ENCODE results near the gene DDX54. TPM values are rescaled to one million over a fixed set of nuclear protein-coding genes. Genes with fewer than 3 reads are reported as not detected.

The DDX54 gene
- total and polyA plus RNA-seq, 2 of the 8 experiments (the other 6 are each of a cell fraction or from before 2014, with no cell fraction given), result 64.9 to 113 TPM

GRCh38 chr12:113151655-113152054 is 33.6 kb downstream of the DDX54 start:
- FAIRE-seq (no peak), DNase-seq (ENCODE audit: low read depth in 1 of 2, low spot score in 2 of 2) (no peak)
- WGBS, 2 experiments (ENCODE audit: extremely low coverage in 1 of 2, insufficient coverage in 1 of 2, insufficient read length in 1 of 2, insufficient replicate concordance in 2 of 2, low coverage in 1 of 2, low lambda C conversion rate in 2 of 2, missing lambda C conversion rate in 1 of 2), result 94% methylated on average over 3 of the region's 3 CpGs; no CpG with 5 or more reads in 1 of the 2 experiments
- POLR2A ChIA-PET (ENCODE audit: partially characterized antibody), result no interaction called here
- H2BK120ac ChIP-seq (replicated peaks; ENCODE audit: low read depth, low read length), result no peak overlapping the region
- H2BK5ac ChIP-seq (ENCODE audit: low read depth, low read length), result no peak overlapping the region
- H2AK5ac ChIP-seq (ENCODE audit: low read depth, low read length), result no peak overlapping the region
- H3K23ac ChIP-seq (ENCODE audit: insufficient read length), result no peak overlapping the region
- H3K14ac ChIP-seq (ENCODE audit: insufficient read length), result no peak overlapping the region
- no peak overlapping the region for H4K8ac ChIP-seq (ENCODE audit: extremely low read depth, insufficient read depth, low read length)
- CTCF ChIA-PET (ENCODE audit: partially characterized antibody), result interaction anchor here (0.5 to 7.9 kb wide), 14 partner anchors 8 to 1578 kb away, joined by 3 to 51 read pairs (median 5); partner anchors contain the start of gene RASAL1
- no peaks in the 10 kb centered on the region for H3K79me2 ChIP-seq (ENCODE audit: control insufficient read depth in 1 of 2, insufficient read depth in 2 of 2, low read length in 2 of 2)
- no peak overlapping the region for H2AFZ ChIP-seq (ENCODE audit: low read length)
- H3K4me2 ChIP-seq (ENCODE audit: insufficient read depth in 1 of 2, low read depth in 2 of 2, low read length in 2 of 2), result no peak overlapping the region; a peak in 1 of 4 replicates
- H3K27me3 ChIP-seq (replicated peaks in 1 of 4; ENCODE audit: control insufficient read depth in 3 of 4, extremely low read depth in 1 of 4, insufficient read depth in 3 of 4, low read length in 3 of 4), result peaks cover 1 to 34% (median 26%) of the 10 kb centered on the region in 4 experiments
- no peaks in the 10 kb centered on the region for H3K36me3 ChIP-seq (ENCODE audit: control insufficient read depth in 2 of 4, insufficient read depth in 4 of 4, low read length in 3 of 4)
- peaks cover 0 to 2% of the 10 kb centered on the region in 2 experiments for H4K20me1 ChIP-seq (replicated peaks in 1 of 2; ENCODE audit: control insufficient read depth in 1 of 2, insufficient read depth in 2 of 2, low read length in 2 of 2)
- no peak overlapping the region for H3K9ac ChIP-seq (replicated peaks in 1 of 4; ENCODE audit: extremely low read depth in 1 of 4, low read depth in 3 of 4, low read length in 3 of 4)
- peaks cover 7 to 23% (median 19%) of the 10 kb centered on the region in 4 experiments for H3K4me1 ChIP-seq (replicated peaks in 1 of 4; ENCODE audit: control insufficient read depth in 3 of 4, insufficient read depth in 4 of 4, low read length in 3 of 4)
- peak overlapping the region; percentile 4; the same call in 1 of the 2 replicates for H2BK12ac ChIP-seq (ENCODE audit: low read depth, low read length)
- H2BK15ac ChIP-seq (ENCODE audit: low read length), result 0 out of 2 replicates have a peak overlapping the region, but pooled peaks have one; percentile 65
- no peak overlapping the region for H3K56ac ChIP-seq (replicated peaks; ENCODE audit: insufficient read length, low read depth, low read length)
- no peak overlapping the region for H3K18ac ChIP-seq (ENCODE audit: extremely low read depth, low read length)
- H4K5ac ChIP-seq (ENCODE audit: insufficient read length, low read depth, low read length), result no peak overlapping the region
- H3K4me3 ChIP-seq (ENCODE audit: extremely low read depth in 1 of 4, insufficient read depth in 2 of 4, low read depth in 3 of 4, low read length in 4 of 4), result no peak overlapping the region
- no peak overlapping the region for H3K27ac ChIP-seq (ENCODE audit: low read depth, low read length)
- no peaks in the 10 kb centered on the region for H3K79me1 ChIP-seq (ENCODE audit: low read depth, low read length)
- H3K9me3 ChIP-seq (ENCODE audit: insufficient read depth in 2 of 2, low read depth in 1 of 2, low read length in 1 of 2), result no peaks in the 10 kb centered on the region
- H2BK20ac ChIP-seq (ENCODE audit: low read length), result no peak overlapping the region; the same call in 1 of the 2 replicates
- no peak for TF ChIP-seq YY1 (IDR thresholded peaks at IDR 0.05; ENCODE audit: low read depth, low read length)
- no peak for TF ChIP-seq KDM5A (IDR thresholded peaks at IDR 0.05; ENCODE audit: low read length)
- TF ChIP-seq SIN3A (conservative IDR thresholded peaks at IDR 0.05 in 1 of 2, IDR thresholded peaks at IDR 0.05 in 1 of 2; ENCODE audit: low read depth in 1 of 2, low read length in 2 of 2), result no peak
- TF ChIP-seq, protein P1, sequence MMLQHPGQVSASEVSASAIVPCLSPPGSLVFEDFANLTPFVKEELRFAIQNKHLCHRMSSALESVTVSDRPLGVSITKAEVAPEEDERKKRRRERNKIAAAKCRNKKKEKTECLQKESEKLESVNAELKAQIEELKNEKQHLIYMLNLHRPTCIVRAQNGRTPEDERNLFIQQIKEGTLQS (IDR thresholded peaks at IDR 0.05; ENCODE audit: insufficient read depth, low read depth, low read length), result no peak
- TF ChIP-seq, protein P2, sequence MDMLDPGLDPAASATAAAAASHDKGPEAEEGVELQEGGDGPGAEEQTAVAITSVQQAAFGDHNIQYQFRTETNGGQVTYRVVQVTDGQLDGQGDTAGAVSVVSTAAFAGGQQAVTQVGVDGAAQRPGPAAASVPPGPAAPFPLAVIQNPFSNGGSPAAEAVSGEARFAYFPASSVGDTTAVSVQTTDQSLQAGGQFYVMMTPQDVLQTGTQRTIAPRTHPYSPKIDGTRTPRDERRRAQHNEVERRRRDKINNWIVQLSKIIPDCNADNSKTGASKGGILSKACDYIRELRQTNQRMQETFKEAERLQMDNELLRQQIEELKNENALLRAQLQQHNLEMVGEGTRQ (IDR thresholded peaks at IDR 0.05; ENCODE audit: low read length), result no peak
- no peak for TF ChIP-seq CBX5 (IDR thresholded peaks at IDR 0.05; ENCODE audit: low read depth, low read length)
- TF ChIP-seq CREB1 (IDR thresholded peaks at IDR 0.05), result no peak
- no peak for TF ChIP-seq SP4 (IDR thresholded peaks at IDR 0.05; ENCODE audit: low read length)
- TF ChIP-seq FOSL1 (IDR thresholded peaks at IDR 0.05; ENCODE audit: insufficient read depth, low read depth, low read length), result no peak
- TF ChIP-seq KDM4A (IDR thresholded peaks at IDR 0.05; ENCODE audit: low read depth, low read length, severe bottlenecking), result no peak
- no peak for TF ChIP-seq GTF2F1 (IDR thresholded peaks at IDR 0.05; ENCODE audit: borderline replicate concordance, low read depth, low read length)
- H4K91ac ChIP-seq (replicated peaks; ENCODE audit: insufficient read length, low read length), result no peak overlapping the region
- H3K4ac ChIP-seq (replicated peaks; ENCODE audit: insufficient read length, low read depth, low read length), result no peak overlapping the region
- peaks cover 11% of the 10 kb centered on the region; the same call in 1 of the 2 replicates for H3K23me2 ChIP-seq (ENCODE audit: low read depth, low read length)
